GM12878 (cell line): Measurements from ENCODE around the gene LAS1L. TPM values are rescaled to one million over a fixed set of nuclear protein-coding genes. Genes with fewer than 3 reads are reported as not detected.

Experiments
- ATAC-seq: fragments of 200-7000 bp; cut with Tn5 transposase; 3 replicates; pipeline ENCODE4 v1.9.1; 2020; ENCODE audit warnings: mild to moderate bottlenecking, moderate library complexity
- BruUV-seq: library from RNA; stranded (reverse); fragments of 400-500 nt; replicated peaks from 2 replicates; lab custom pipeline; 2021; lab: Mats Ljungman, UMichigan
- CTCF ChIA-PET: fragments of 300-600 bp; sonication (Branson Sonifier 250); formaldehyde crosslinking; extraction: SDS; loops from one replicate; lab custom pipeline; 2021; ENCODE audit warnings: inconsistent platforms; lab: Yijun Ruan, JAX
- POLR2A ChIA-PET: fragments of 350-600 bp; formaldehyde crosslinking; extraction: SDS; loops from one replicate; lab custom pipeline; 2021; ENCODE audit warnings: inconsistent platforms; lab: Charles Lee
- RAD21 ChIA-PET: fragments of 300-600 bp; sonication (Branson Sonifier 250); formaldehyde crosslinking; loops from one replicate; lab custom pipeline; 2023; ENCODE audit warnings: antibody characterized with exemption; ENCODE audit not compliant: unreplicated experiment; lab: Charles Lee
- SMC1A ChIA-PET: fragments of 300-600 bp; sonication (Branson Sonifier 250); formaldehyde crosslinking; loops from one replicate; lab custom pipeline; 2023; ENCODE audit not compliant: unreplicated experiment, uncharacterized antibody; lab: Charles Lee
- DNase-seq: peaks from one replicate; pipeline ENCODE4 v3.0.0-alpha.2; 2011; ENCODE audit warnings: low read depth, low spot score
- FAIRE-seq: peaks from 3 replicates; lab custom pipeline; 2011; peaks lifted over from hg19 to GRCh38; lab: Jason Lieb, UNC
- H2AFZ ChIP-seq: 2 replicates; pipeline ENCODE4 v1.6.0; 2011; ENCODE audit warnings: low read depth, low read length, control low read depth; ENCODE audit not compliant: control insufficient read depth
- H3K27ac ChIP-seq: 2 replicates; pipeline ENCODE4 v1.5.1; 2011; ENCODE audit warnings: control low read depth; ENCODE audit not compliant: control insufficient read depth, insufficient read depth
- H3K27me3 ChIP-seq, 2 experiments: replicated peaks in 1 of 2; 2 replicates each; pipeline versions ENCODE4 v1.6.0 to v1.6.1; 2011; ENCODE audit warnings: low read length in 1 of 2; ENCODE audit not compliant: control insufficient read depth in 2 of 2, insufficient read depth in 2 of 2
- H3K36me3 ChIP-seq, 2 experiments: 2 replicates each; pipeline ENCODE4 v1.5.1; 2011; ENCODE audit warnings: low read length in 1 of 2; ENCODE audit not compliant: control insufficient read depth in 2 of 2, insufficient read depth in 2 of 2
- H3K4me1 ChIP-seq: 2 replicates; pipeline ENCODE4 v1.6.1; 2011; ENCODE audit warnings: mild to moderate bottlenecking, low read length, moderate library complexity, mixed read lengths; ENCODE audit not compliant: control insufficient read depth, insufficient read depth
- H3K4me2 ChIP-seq: 2 replicates; pipeline ENCODE4 v1.6.0; 2011; ENCODE audit warnings: control low read depth; ENCODE audit not compliant: control insufficient read depth, insufficient read depth
- H3K4me3 ChIP-seq: fragments of 200-600 bp; sonication (generic); 2 replicates; pipeline ENCODE4 v1.5.1; 2016
- H3K79me2 ChIP-seq: 2 replicates; pipeline ENCODE4 v1.6.0; 2011; ENCODE audit warnings: low read length; ENCODE audit not compliant: control insufficient read depth, insufficient read depth
- H3K9ac ChIP-seq: 2 replicates; pipeline ENCODE4 v1.8.0; 2011; ENCODE audit warnings: low read length, control low read depth, mixed read lengths; ENCODE audit not compliant: control insufficient read depth, insufficient read depth
- H3K9me3 ChIP-seq: replicated peaks from 3 replicates; pipeline ENCODE4 v1.5.1; 2011; ENCODE audit warnings: mild to moderate bottlenecking, low read length; ENCODE audit not compliant: control insufficient read depth, insufficient read depth
- H4K20me1 ChIP-seq: 2 replicates; pipeline ENCODE4 v1.6.0; 2011; ENCODE audit not compliant: control insufficient read depth, insufficient read depth
- ATF2 ChIP-seq: IDR thresholded peaks from 2 replicates; pipeline ENCODE4 v1.6.1; 2012; ENCODE audit warnings: low read length, inconsistent platforms
- BCL3 ChIP-seq: IDR thresholded peaks from 2 replicates; pipeline ENCODE4 v1.6.1; 2011; ENCODE audit warnings: borderline replicate concordance, low read depth, mild to moderate bottlenecking, moderate library complexity, low read length; ENCODE audit not compliant: insufficient read depth, poor library complexity, severe bottlenecking
- CEBPZ ChIP-seq: fragments of 150-350 bp; IDR thresholded peaks from 2 replicates; pipeline ENCODE4 v1.6.1; 2016; ENCODE audit warnings: low read depth, low read length
- CTCF ChIP-seq, 3 experiments: IDR thresholded peaks in 2 of 3; conservative IDR thresholded peaks in 1 of 3; 2 replicates each; pipeline ENCODE4 v1.5.1; 2011; ENCODE audit warnings: low read depth in 3 of 3, low read length in 3 of 3, mild to moderate bottlenecking in 3 of 3, control low read depth in 2 of 3, moderate library complexity in 2 of 3, inconsistent platforms in 1 of 3, mixed read lengths in 1 of 3; ENCODE audit not compliant: control insufficient read depth in 2 of 3, insufficient read depth in 1 of 3; ENCODE audit errors: extremely low read depth in 1 of 3
- EZH2 ChIP-seq: IDR thresholded peaks from 2 replicates; pipeline ENCODE4 v1.6.1; 2012; ENCODE audit warnings: low read depth, mild to moderate bottlenecking, control low read depth, inconsistent platforms, low read length, borderline replicate concordance; ENCODE audit not compliant: control insufficient read depth
- IKZF1 ChIP-seq: fragments of 450-650 bp; conservative IDR thresholded peaks from 2 replicates; pipeline ENCODE4 v1.6.1; 2017; ENCODE audit warnings: antibody characterized with exemption, mild to moderate bottlenecking
- MEF2A ChIP-seq: IDR thresholded peaks from 2 replicates; pipeline ENCODE4 v1.6.1; 2011; ENCODE audit warnings: low read depth, mild to moderate bottlenecking, low read length, moderate library complexity; ENCODE audit not compliant: insufficient read depth
- NFXL1 ChIP-seq: fragments of 450-650 bp; IDR thresholded peaks from 2 replicates; pipeline ENCODE4 v1.6.1; 2017; ENCODE audit warnings: antibody characterized with exemption, mild to moderate bottlenecking, borderline replicate concordance
- SIX5 ChIP-seq: IDR thresholded peaks from 2 replicates; pipeline ENCODE4 v1.6.1; 2011; ENCODE audit warnings: mild to moderate bottlenecking, low read depth, low read length, moderate library complexity; ENCODE audit not compliant: severe bottlenecking
- SKIL ChIP-seq: fragments of 450-650 bp; IDR thresholded peaks from 2 replicates; pipeline ENCODE4 v1.6.1; 2017; ENCODE audit warnings: mild to moderate bottlenecking, low read depth, inconsistent platforms; ENCODE audit not compliant: poor library complexity, severe bottlenecking
- SUPT20H ChIP-seq: IDR thresholded peaks from 2 replicates; pipeline ENCODE4 v1.6.1; 2011; ENCODE audit warnings: low read depth, mild to moderate bottlenecking, low read length, moderate library complexity, borderline replicate concordance; ENCODE audit not compliant: control insufficient read depth
- YBX1 ChIP-seq: fragments of 450-650 bp; IDR thresholded peaks from 2 replicates; pipeline ENCODE4 v1.6.1; 2016; ENCODE audit warnings: antibody characterized with exemption
- ZNF274 ChIP-seq: IDR thresholded peaks from one replicate; pipeline ENCODE4 v1.8.0; 2011; ENCODE audit not compliant: insufficient read length, insufficient read depth
- WGBS: methylation state at CpG from one replicate; pipeline ENCODE4 v1.1.6; 2016; ENCODE audit warnings: low lambda C conversion rate; ENCODE audit not compliant: insufficient replicate concordance, insufficient coverage; ENCODE audit errors: missing lambda C conversion rate; 5-methylcytosine and 5-hydroxymethylcytosine counted together
- in situ Hi-C: fragments of 300-500 bp; cut with MboI; formaldehyde crosslinking; loops from 9 replicates; pipeline ENCODE4 v1.14.3; 2018; ENCODE audit warnings: mixed read lengths
- intact Hi-C: fragments of 100-400 bp; cut with micrococcal nuclease; formaldehyde crosslinking; loops from one replicate; pipeline ENCODE4 v1.14.2; 2022; ENCODE audit not compliant: unreplicated experiment
- polyA plus RNA-seq, 11 experiments: library from polyadenylated mRNA; depleted of rRNA in 4 of 11; unstranded in 6 of 11; stranded (reverse) in 5 of 11; fragments of >200 nt; fragmentation: Nextera tagmentation in 4 of 11; fragmentation: Illumina TruSeq in 1 of 11; extraction: Ambion mirVana in 4 of 11; extraction: Trizol in 1 of 11; gene quantifications; 1 replicate in 1 of 11; 2 replicates in 10 of 11; pipeline versions ENCODE4 v1.2.1 to v1.2.3, GENCODE V29; 2011 to 2016; ENCODE audit warnings: inconsistent platforms in 2 of 11, missing spikeins in 2 of 11, low read depth in 1 of 11
- total RNA-seq, 4 experiments: library from RNA; depleted of rRNA in 3 of 4; stranded (reverse); fragments of >200 nt in 3 of 4; fragmentation: Illumina TruSeq in 1 of 4; extraction: Trizol in 1 of 4; gene quantifications; 2 replicates each; pipeline versions ENCODE4 v1.2.1 to v1.2.3, GENCODE V29; 2013 to 2021

LAS1L gene
- total and polyA plus RNA-seq, 10 of the 15 experiments (the other 5 are each of a cell fraction or from before 2014, with no cell fraction given): 27.4 to 100 (median 56.4) TPM

DNA sequence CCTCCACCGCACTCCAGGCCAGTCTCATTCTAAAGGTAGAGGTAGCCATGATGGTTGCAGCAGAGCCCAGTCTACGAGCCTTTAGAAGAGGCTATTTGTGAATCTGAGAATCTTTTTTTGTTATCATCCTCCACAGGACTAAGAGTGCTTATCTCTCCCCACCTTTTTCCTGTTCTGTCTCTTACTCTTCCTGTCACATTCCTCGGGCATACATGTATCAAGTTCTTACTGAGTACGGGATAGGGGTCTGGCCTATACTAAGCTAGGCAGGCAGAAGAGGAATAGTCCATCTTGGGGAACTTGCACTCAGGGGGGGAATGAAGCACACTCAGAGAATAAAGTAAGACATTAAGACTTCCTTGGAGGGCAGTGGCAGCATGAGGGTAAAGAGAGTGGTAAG is 25.7 kb downstream of the LAS1L start:
- ATAC-seq (no peak), DNase-seq (no peak), FAIRE-seq (no peak)
- ChIA-PET RAD21 (no interaction called here), CTCF (interaction anchor here (1.0 kb wide), 1 partner anchor 17 kb away, joined by 6 read pairs; no protein-coding TSS in a partner anchor), POLR2A (no interaction called here), SMC1A (interaction anchor here (0.6 kb wide), 1 partner anchor 17 kb away, joined by 3 read pairs; no protein-coding TSS in a partner anchor)
- H3K27me3 ChIP-seq: no peaks in the 10 kb centered on the region
- H4K20me1 ChIP-seq: no peaks in the 10 kb centered on the region
- H3K4me3 ChIP-seq: no peak overlapping the region
- no peak overlapping the region for H3K9ac ChIP-seq
- BruUV-seq: no TSS peak
- H3K27ac ChIP-seq: no peak overlapping the region
- in situ Hi-C loops: no loop called here
- WGBS: 44% methylated on average over 4 of the region's 4 CpGs
- H3K4me1 ChIP-seq: no peaks in the 10 kb centered on the region
- no peaks in the 10 kb centered on the region for H3K79me2 ChIP-seq
- no peaks in the 10 kb centered on the region for H3K9me3 ChIP-seq
- H2AFZ ChIP-seq: no peak overlapping the region
- intact Hi-C loops: no loop called here
- H3K4me2 ChIP-seq: no peak overlapping the region
- H3K36me3 ChIP-seq: no peaks in the 10 kb centered on the region
- TF ChIP-seq SKIL: no peak
- TF ChIP-seq ATF2: no peak
- TF ChIP-seq YBX1: no peak
- no peak for TF ChIP-seq IKZF1
- TF ChIP-seq BCL3: no peak
- no peak for TF ChIP-seq ZNF274
- TF ChIP-seq CTCF (IDR thresholded peaks at IDR 0.05 in 2 of 3, conservative IDR thresholded peaks at IDR 0.05 in 1 of 3; ENCODE audit: control insufficient read depth in 2 of 3, extremely low read depth in 1 of 3, insufficient read depth in 1 of 3, low read depth in 3 of 3, low read length in 3 of 3): no peak
- TF ChIP-seq SIX5: no peak
- no peak for TF ChIP-seq NFXL1
- TF ChIP-seq MEF2A: no peak
- TF ChIP-seq EZH2: no peak
- TF ChIP-seq SUPT20H: no peak
- TF ChIP-seq CEBPZ: no peak
